HCT116 (cell line): ENCODE measurements around the gene MDM2. TPM values are rescaled to one million over a fixed set of nuclear protein-coding genes. Genes with fewer than 3 reads are reported as not detected.

Experiments used
- ATAC-seq: fragments of 200-7000 bp; cut with Tn5 transposase; 2 replicates; pipeline ENCODE4 v1.9.1; 2020; ENCODE audit warnings: mild to moderate bottlenecking, moderate library complexity
- BruUV-seq: library from RNA; stranded (reverse); fragments of 400-500 nt; replicated peaks from 2 replicates; lab custom pipeline; 2021; lab: Mats Ljungman, UMichigan
- CTCF ChIA-PET: fragments of 300-600 bp; sonication (Branson Sonifier 250); formaldehyde crosslinking; loops from one replicate; lab custom pipeline; 2021; ENCODE audit warnings: antibody characterized with exemption; lab: Charles Lee
- POLR2A ChIA-PET: fragments of 300-600, 350-600 bp; sonication (Branson Sonifier 250); formaldehyde crosslinking; loops from one replicate; lab custom pipeline; 2021; ENCODE audit warnings: antibody characterized with exemption; lab: Charles Lee
- RAD21 ChIA-PET, 2 experiments: fragments of 300-600 bp; sonication (Branson Sonifier 250); formaldehyde crosslinking; loops; one replicate each; lab custom pipeline; 2023; ENCODE audit warnings: low total read pairs in 2 of 2; ENCODE audit not compliant: uncharacterized antibody in 2 of 2, unreplicated experiment in 2 of 2, low non-redundant PET in 1 of 2; lab: Charles Lee
- DNase-seq: peaks from one replicate; pipeline ENCODE4 v3.0.0-alpha.2; 2010; ENCODE audit warnings: low read depth, low spot score
- H2AFZ ChIP-seq: fragments of 200-600 bp; shearing (Covaris generic), sonication (generic); 2 replicates; pipeline ENCODE4 v1.6.1; 2017; ENCODE audit warnings: low read depth, mixed run types, mixed read lengths, antibody characterized with exemption, low read length; ENCODE audit not compliant: poor library complexity, severe bottlenecking
- H3K27ac ChIP-seq: 2 replicates; pipeline ENCODE4 v1.5.1; 2012; ENCODE audit warnings: low read depth, low read length
- H3K27me3 ChIP-seq: fragments of 200-600 bp; sonication (generic); 2 replicates; pipeline ENCODE4 v1.6.1; 2016; ENCODE audit warnings: mixed run types, low read length, mixed read lengths; ENCODE audit not compliant: insufficient read depth
- H3K36me3 ChIP-seq, 2 experiments: fragments of 200-500 bp in 1 of 2; fragments of 200-600 bp in 1 of 2; sonication (Bioruptor generic) in 1 of 2; sonication (generic) in 1 of 2; 2 replicates each; pipeline versions ENCODE4 v1.5.1 to v1.6.1; 2014 to 2016; ENCODE audit warnings: low read length in 2 of 2, inconsistent platforms in 1 of 2, mixed read lengths in 1 of 2, mixed run types in 1 of 2; ENCODE audit not compliant: insufficient read depth in 2 of 2, control insufficient read depth in 1 of 2
- H3K4me1 ChIP-seq, 2 experiments: fragments of 200-600 bp in 1 of 2; sonication (generic) in 1 of 2; 2 replicates each; pipeline versions ENCODE4 v1.5.1 to v1.6.1; 2012 to 2017; ENCODE audit warnings: low read length in 2 of 2, inconsistent platforms in 1 of 2, mild to moderate bottlenecking in 1 of 2, mixed read lengths in 1 of 2, mixed run types in 1 of 2, moderate library complexity in 1 of 2; ENCODE audit not compliant: insufficient read depth in 2 of 2, control insufficient read depth in 1 of 2
- H3K4me2 ChIP-seq: fragments of 200-600 bp; sonication (generic); 2 replicates; pipeline ENCODE4 v1.6.1; 2017; ENCODE audit warnings: mixed run types, low read length, mixed read lengths
- H3K4me3 ChIP-seq, 2 experiments: fragments of 200-600 bp in 1 of 2; sonication (generic) in 1 of 2; replicated peaks in 1 of 2; 2 replicates each; pipeline ENCODE4 v1.5.1; 2011 to 2016; ENCODE audit warnings: low read length in 2 of 2, control low read depth in 1 of 2, low read depth in 1 of 2, mild to moderate bottlenecking in 1 of 2, mixed read lengths in 1 of 2, mixed run types in 1 of 2
- H3K79me2 ChIP-seq: fragments of 200-600 bp; sonication (generic); 2 replicates; pipeline ENCODE4 v1.6.1; 2017; ENCODE audit warnings: mild to moderate bottlenecking, mixed run types, low read length, moderate library complexity, mixed read lengths; ENCODE audit not compliant: insufficient read depth
- H3K9ac ChIP-seq: fragments of 200-600 bp; sonication (generic); 2 replicates; pipeline ENCODE4 v1.6.1; 2016; ENCODE audit warnings: low read length, mixed read lengths
- H3K9me2 ChIP-seq: fragments of 200-600 bp; sonication (generic), shearing (Covaris generic); 2 replicates; pipeline ENCODE4 v1.6.1; 2017; ENCODE audit warnings: mixed run types, mild to moderate bottlenecking, moderate library complexity; ENCODE audit not compliant: insufficient read depth
- H3K9me3 ChIP-seq, 2 experiments: fragments of 200-500 bp in 1 of 2; fragments of 200-600 bp in 1 of 2; sonication (Bioruptor generic) in 1 of 2; sonication (generic) in 1 of 2; 2 replicates each; pipeline ENCODE4 v1.6.1; 2014 to 2017; ENCODE audit warnings: low read length in 2 of 2, mixed read lengths in 2 of 2, inconsistent platforms in 1 of 2, low read depth in 1 of 2, mild to moderate bottlenecking in 1 of 2, mixed run types in 1 of 2, moderate library complexity in 1 of 2; ENCODE audit not compliant: control insufficient read depth in 1 of 2, insufficient read depth in 1 of 2
- H4K20me1 ChIP-seq: fragments of 200-600 bp; sonication (generic), shearing (Covaris generic); 2 replicates; pipeline ENCODE4 v1.6.1; 2017; ENCODE audit warnings: mixed run types, mild to moderate bottlenecking, moderate library complexity; ENCODE audit not compliant: insufficient read depth
- EGR1 ChIP-seq: IDR thresholded peaks from 2 replicates; pipeline ENCODE4 v1.6.1; 2012; ENCODE audit warnings: low read depth
- ELF1 ChIP-seq: IDR thresholded peaks from 2 replicates; pipeline ENCODE4 v1.6.1; 2012; ENCODE audit warnings: low read depth, borderline replicate concordance
- POLR2AphosphoS5 ChIP-seq: IDR thresholded peaks from 2 replicates; pipeline ENCODE4 v1.6.1; 2011; ENCODE audit warnings: mild to moderate bottlenecking, low read depth, low read length, moderate library complexity
- SRF ChIP-seq: IDR thresholded peaks from 2 replicates; pipeline ENCODE4 v1.6.1; 2012; ENCODE audit warnings: low read depth
- intact Hi-C: fragments of 100-400 bp; cut with micrococcal nuclease; formaldehyde crosslinking; loops from 2 replicates; pipeline ENCODE4 v1.10.0; 2022
- total RNA-seq: library from RNA; stranded (reverse); gene quantifications from one replicate; pipeline ENCODE4 v1.2.1, GENCODE V29; 2021; ENCODE audit not compliant: unreplicated experiment

The MDM2 gene
- total RNA-seq, 1 experiment from 2014 or later = 170 TPM

DNA sequence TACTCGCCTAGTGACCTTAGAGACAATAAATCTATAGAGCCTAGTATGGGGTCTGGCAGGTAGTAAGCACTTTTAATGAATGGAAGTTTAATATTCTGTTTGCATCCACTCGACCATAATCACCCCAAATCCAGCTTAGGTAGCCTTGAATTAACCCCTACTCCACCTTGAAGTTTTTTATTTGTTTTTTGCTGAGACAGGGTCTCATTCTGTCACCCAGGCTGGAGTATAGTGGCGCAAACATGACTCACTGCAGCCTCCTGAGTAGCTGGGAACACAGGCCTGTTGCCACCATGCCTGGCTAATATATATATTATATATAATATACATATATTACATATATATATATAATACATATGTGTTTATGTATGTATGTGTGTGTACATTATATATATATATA, 38.8 kb downstream of the MDM2 start:
- ATAC-seq (no peak), DNase-seq (no peak)
- 0 out of 2 replicates have a peak, but pooled peaks cover 4% of the 10 kb centered on the region for H3K79me2 ChIP-seq
- no TSS peak for BruUV-seq
- H3K9ac ChIP-seq = no peak overlapping the region
- POLR2A ChIA-PET = no interaction called here
- TF ChIP-seq POLR2AphosphoS5 = peak; percentile 14; the same call in 1 of the 2 replicates
- TF ChIP-seq SRF = no peak
- H3K4me3 ChIP-seq = no peak overlapping the region
- H2AFZ ChIP-seq = no peak overlapping the region
- H4K20me1 ChIP-seq = peaks cover 7% of the 10 kb centered on the region; the same call in 1 of the 2 replicates
- CTCF ChIA-PET = no interaction called here
- RAD21 ChIA-PET = no interaction called here
- H3K4me2 ChIP-seq = no peak overlapping the region
- no peaks in the 10 kb centered on the region for H3K27me3 ChIP-seq
- H3K36me3 ChIP-seq = peaks cover 4 to 11% of the 10 kb centered on the region in 2 experiments; a peak in 3 of 4 replicates
- H3K27ac ChIP-seq = no peak overlapping the region
- no peaks in the 10 kb centered on the region for H3K4me1 ChIP-seq
- H3K9me3 ChIP-seq = no peaks in the 10 kb centered on the region
- intact Hi-C loops = no loop called here
- H3K9me2 ChIP-seq = no peaks in the 10 kb centered on the region

GRCh38 chr12:68850390-68850789, 42.4 kb downstream of the MDM2 start:
- Histone ChIP-seq H3K4me2 (no peak overlapping the region), H2AFZ (no peak overlapping the region), H3K4me1 (no peaks in the 10 kb centered on the region), H3K9me2 (no peaks in the 10 kb centered on the region), H3K36me3 (no peaks in the 10 kb centered on the region), H3K9ac (no peak overlapping the region), H3K27me3 (no peaks in the 10 kb centered on the region), H3K79me2 (no peaks in the 10 kb centered on the region)
- intact Hi-C loops = no loop called here
- ATAC-seq = no peak
- no TSS peak for BruUV-seq
- ChIA-PET RAD21 (no interaction called here), POLR2A (no interaction called here)
- TF ChIP-seq ELF1 (no peak), EGR1 (no peak)
- TF ChIP-seq, all 23 proteins: peak for 0
- Histone ChIP-seq H3K27ac (no peak overlapping the region), H4K20me1 (no peaks in the 10 kb centered on the region), H3K4me3 (no peak overlapping the region), H3K9me3 (no peaks in the 10 kb centered on the region)
- CTCF ChIA-PET = no interaction called here
- no peak for DNase-seq
